Calu3 (cell line): ENCODE data around the gene VPS41. TPM values are rescaled to one million over a fixed set of nuclear protein-coding genes. Genes with fewer than 3 reads are reported as not detected.
"Not testable (repeated sequence)": the region's sequence is repeated elsewhere in the genome, so short reads cannot be mapped to it uniquely, and the experiment has no call there.

Experiments
- BruUV-seq: library from RNA; stranded (reverse); fragments of 400-500 nt; replicated peaks from 2 replicates; lab custom pipeline; 2021; lab: Mats Ljungman, UMichigan
- CTCF ChIA-PET: fragments of 300-600 bp; sonication (Branson Sonifier 250); formaldehyde crosslinking; loops from one replicate; lab custom pipeline; 2022; ENCODE audit warnings: antibody characterized with exemption; lab: Charles Lee
- DNase-seq: peaks from one replicate; pipeline ENCODE4 v3.0.0; 2022
- H3K27ac Mint-ChIP-seq: one replicate; pipeline ENCODE4 v1.8.0; 2022; ENCODE audit warnings: mixed read lengths; ENCODE audit not compliant: unreplicated experiment
- H3K27me3 Mint-ChIP-seq: one replicate; pipeline ENCODE4 v1.8.0; 2022; ENCODE audit warnings: mixed read lengths; ENCODE audit not compliant: unreplicated experiment
- H3K36me3 Mint-ChIP-seq: one replicate; pipeline ENCODE4 v1.8.0; 2022; ENCODE audit warnings: mild to moderate bottlenecking, moderate library complexity, mixed read lengths; ENCODE audit not compliant: insufficient read depth, unreplicated experiment
- H3K4me1 Mint-ChIP-seq: one replicate; pipeline ENCODE4 v1.8.0; 2022; ENCODE audit warnings: mild to moderate bottlenecking, low read depth, mixed read lengths; ENCODE audit not compliant: unreplicated experiment
- H3K4me3 Mint-ChIP-seq: one replicate; pipeline ENCODE4 v1.8.0; 2022; ENCODE audit warnings: mild to moderate bottlenecking, low read depth, moderate library complexity, mixed read lengths; ENCODE audit not compliant: unreplicated experiment
- H3K9me3 Mint-ChIP-seq: one replicate; pipeline ENCODE4 v1.8.0; 2022; ENCODE audit warnings: low read depth, mixed read lengths; ENCODE audit not compliant: unreplicated experiment
- CTCF ChIP-seq: fragments of 200-600 bp; IDR thresholded peaks from one replicate; pipeline ENCODE4 v1.8.0; 2022; ENCODE audit warnings: antibody characterized with exemption; ENCODE audit not compliant: unreplicated experiment
- intact Hi-C: fragments of 100-400 bp; cut with micrococcal nuclease; formaldehyde crosslinking; loops from one replicate; pipeline ENCODE4 v1.10.0; 2022; ENCODE audit not compliant: unreplicated experiment
- total RNA-seq: library from RNA; stranded (reverse); gene quantifications from 2 replicates; pipeline ENCODE4 v1.2.3, GENCODE V29; 2022

VPS41 gene
- total RNA-seq, 1 experiment from 2014 or later = 292 TPM

- Mint-ChIP-seq H3K27me3 (no peaks in the 10 kb centered on the region), H3K4me1 (peaks cover 73% of the 10 kb centered on the region), H3K27ac (no peak overlapping the region), H3K4me3 (no peak overlapping the region), H3K36me3 (peaks cover 6% of the 10 kb centered on the region), H3K9me3 (peaks cover 2% of the 10 kb centered on the region)
- intact Hi-C loops = no loop called here
- CTCF ChIA-PET = interaction anchor here (1.0 kb wide), 1 partner anchor 222 kb away, joined by 3 read pairs; no protein-coding TSS in a partner anchor
- no peak for DNase-seq
- no TSS peak for BruUV-seq
- no peak for TF ChIP-seq CTCF
Measured at GRCh38 chr7:38951213-38951612, 42.2 kb upstream of the VPS41 start.

- no peaks in the 10 kb centered on the region for H3K27me3 Mint-ChIP-seq
Measured at GRCh38 chr7:38950309-38950708, 41.3 kb upstream of the VPS41 start.

GRCh38 chr7:38947541-38947940, 38.5 kb upstream of the VPS41 start:
- BruUV-seq, H3K36me3 Mint-ChIP-seq, H3K9me3 Mint-ChIP-seq, H3K27me3 Mint-ChIP-seq, H3K4me3 Mint-ChIP-seq: not testable (repeated sequence)
- CTCF ChIA-PET = interaction anchor here (0.6 to 1.3 kb wide), 6 partner anchors 9 to 1750 kb away, joined by 3 read pairs; no protein-coding TSS in a partner anchor
- Mint-ChIP-seq H3K27ac (peak overlapping the region; percentile 10), H3K4me1 (peaks cover 55% of the 10 kb centered on the region)
- DNase-seq = peak; percentile 82
- intact Hi-C loops = loop anchor here (5.0 kb wide), 1 partner anchor 150 kb away; no protein-coding TSS in a partner anchor

More at GRCh38 chr7:38950309-38950708, 41.3 kb upstream of the VPS41 start:
- CTCF ChIA-PET = no interaction called here
- Mint-ChIP-seq H3K4me3 (no peak overlapping the region), H3K9me3 (peaks cover 2% of the 10 kb centered on the region), H3K36me3 (peaks cover 6% of the 10 kb centered on the region), H3K4me1 (peaks cover 73% of the 10 kb centered on the region), H3K27ac (no peak overlapping the region)
- no peak for TF ChIP-seq CTCF
- BruUV-seq = no TSS peak
- intact Hi-C loops = no loop called here
- no peak for DNase-seq

- CTCF ChIA-PET = no interaction called here
- Mint-ChIP-seq H3K9me3 (no peaks in the 10 kb centered on the region), H3K4me3 (no peak overlapping the region), H3K27me3 (no peaks in the 10 kb centered on the region), H3K27ac (no peak overlapping the region), H3K4me1 (peaks cover 15% of the 10 kb centered on the region), H3K36me3 (no peaks in the 10 kb centered on the region)
- intact Hi-C loops = no loop called here
- TF ChIP-seq CTCF = no peak
- no TSS peak for BruUV-seq
- no peak for DNase-seq
Measured at GRCh38 chr7:38942431-38943051, 33.5 kb upstream of the VPS41 start.

- intact Hi-C loops = no loop called here
- DNase-seq = no peak
- TF ChIP-seq CTCF = no peak
- no peaks in the 10 kb centered on the region for H3K36me3 Mint-ChIP-seq
- no peaks in the 10 kb centered on the region for H3K27me3 Mint-ChIP-seq
- BruUV-seq = no TSS peak
- H3K4me3 Mint-ChIP-seq = no peak overlapping the region
- no peaks in the 10 kb centered on the region for H3K9me3 Mint-ChIP-seq
- peaks cover 19% of the 10 kb centered on the region for H3K4me1 Mint-ChIP-seq
- CTCF ChIA-PET = no interaction called here
- H3K27ac Mint-ChIP-seq = no peak overlapping the region
Measured at GRCh38 chr7:38940774-38941173, 31.8 kb upstream of the VPS41 start.
